Measurements from ENCODE around the gene PRX. TPM values are rescaled to one million over a fixed set of nuclear protein-coding genes. Genes with fewer than 3 reads are reported as not detected.

Gene PRX
- total and polyA plus RNA-seq, 9 of the 15 experiments (the other 6 are each of a cell fraction or from before 2014, with no cell fraction given), result 0.65 to 3.5 (median 1.7) TPM; not detected in 2

- TF ChIP-seq ZBTB49 (CRISPR knock-in tag; IDR thresholded peaks at IDR 0.05; ENCODE audit: borderline replicate concordance) (no peak), IRF2 (CRISPR knock-in tag; IDR thresholded peaks at IDR 0.05) (no peak), NEUROD1 (IDR thresholded peaks at IDR 0.05; ENCODE audit: borderline replicate concordance, low read depth, low read length, partially characterized antibody) (peak; percentile 53), OTX1 (CRISPR knock-in tag; IDR thresholded peaks at IDR 0.05) (no peak), ZNF586 (CRISPR knock-in tag; conservative IDR thresholded peaks at IDR 0.05) (no peak), JUNB (CRISPR knock-in tag; conservative IDR thresholded peaks at IDR 0.05) (no peak), MCM5 (IDR thresholded peaks at IDR 0.05; ENCODE audit: low read depth) (no peak), DIDO1 (tag; IDR thresholded peaks at IDR 0.05; ENCODE audit: low read depth) (no peak), PYGO2 (tag; IDR thresholded peaks at IDR 0.05) (no peak), ZNF592 (IDR thresholded peaks at IDR 0.05) (peak; percentile 56; the same call in 1 of the 2 replicates), ZC3H4 (CRISPR knock-in tag; IDR thresholded peaks at IDR 0.05; ENCODE audit: borderline replicate concordance) (no peak), EP400 (IDR thresholded peaks at IDR 0.05) (peak; percentile 73), KLF16 (IDR thresholded peaks at IDR 0.05) (peak; percentile 56), TFE3 (CRISPR knock-in tag; IDR thresholded peaks at IDR 0.05) (no peak), NFE2 (IDR thresholded peaks at IDR 0.05; ENCODE audit: low read depth) (0 out of 2 replicates have a peak, but pooled peaks have one; percentile 2), GATA2 (CRISPR knock-in tag; IDR thresholded peaks at IDR 0.05) (no peak), GTF2F1 (IDR thresholded peaks at IDR 0.05; ENCODE audit: low read depth, low read length) (no peak), ZNF707 (CRISPR knock-in tag; conservative IDR thresholded peaks at IDR 0.05) (no peak)
- TF ChIP-seq, protein P1, sequence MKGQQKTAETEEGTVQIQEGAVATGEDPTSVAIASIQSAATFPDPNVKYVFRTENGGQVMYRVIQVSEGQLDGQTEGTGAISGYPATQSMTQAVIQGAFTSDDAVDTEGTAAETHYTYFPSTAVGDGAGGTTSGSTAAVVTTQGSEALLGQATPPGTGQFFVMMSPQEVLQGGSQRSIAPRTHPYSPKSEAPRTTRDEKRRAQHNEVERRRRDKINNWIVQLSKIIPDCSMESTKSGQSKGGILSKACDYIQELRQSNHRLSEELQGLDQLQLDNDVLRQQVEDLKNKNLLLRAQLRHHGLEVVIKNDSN (CRISPR knock-in tag; IDR thresholded peaks at IDR 0.05), result peak; percentile 36; the same call in 1 of the 2 replicates
Measured at GRCh38 chr19:40420766-40421765, 7.9 kb upstream of the PRX start (continued).
